KBM-7 (cell line): ENCODE results near the gene RETNLB.

Experiments
- DNase-seq: peaks from one replicate; pipeline ENCODE4 v3.0.0-alpha.2; 2015
- in situ Hi-C: fragments of 300-500 bp; cut with MboI; formaldehyde crosslinking; loops from 2 replicates; pipeline ENCODE4 v1.14.3; 2020; ENCODE audit warnings: low sequenced_read_pairs, low pct_unique_long_range_greater_than_20kb, mixed read lengths

The RETNLB gene

GRCh38 chr3:108757404-108757982 lies at the start of gene RETNLB:
Gene RETNLB, minus strand, starts transcription at chr3:108757410. Its CDS starts 225 bp downstream, at chr3:108757185.
- in situ Hi-C loops = no loop called here

GRCh38 chr3:108806316-108806715 lies 49.1 kb upstream of the RETNLB start:
- no peak for DNase-seq
- in situ Hi-C loops = no loop called here

More at GRCh38 chr3:108757404-108757982, at the start of gene RETNLB:
- peak; percentile 1 for DNase-seq

- in situ Hi-C loops = no loop called here
- no peak for DNase-seq
These were observed 47.8 kb upstream of the RETNLB start for GRCh38 chr3:108804966-108805365.

GRCh38 chr3:108804437-108804836 lies 47.2 kb upstream of the RETNLB start:
- in situ Hi-C loops = no loop called here
- no peak for DNase-seq

- in situ Hi-C loops = no loop called here
These were observed 34.3 kb upstream of the RETNLB start for GRCh38 chr3:108791473-108791872.

GRCh38 chr3:108780235-108780634 lies 23.0 kb upstream of the RETNLB start:
- DNase-seq = no peak
- in situ Hi-C loops = no loop called here

More at GRCh38 chr3:108791473-108791872, 34.3 kb upstream of the RETNLB start:
- DNase-seq = no peak

- DNase-seq = no peak
- in situ Hi-C loops = no loop called here
These were observed 22.3 kb upstream of the RETNLB start for GRCh38 chr3:108779496-108779895.

GRCh38 chr3:108775649-108776048 lies 18.4 kb upstream of the RETNLB start:
- in situ Hi-C loops = no loop called here
- no peak for DNase-seq

GRCh38 chr3:108767253-108767652 lies 10.0 kb upstream of the RETNLB start:
- in situ Hi-C loops = no loop called here
- no peak for DNase-seq

- in situ Hi-C loops = no loop called here
- DNase-seq = no peak
These were observed 1.5 kb downstream of the RETNLB start for GRCh38 chr3:108755686-108756085.

- no peak for DNase-seq
- in situ Hi-C loops = no loop called here
These were observed 12.4 kb downstream of the RETNLB start for GRCh38 chr3:108744762-108745161.

- no peak for DNase-seq
- in situ Hi-C loops = no loop called here
These were observed 14.3 kb downstream of the RETNLB start for GRCh38 chr3:108742929-108743328.

GRCh38 chr3:108736821-108737220 lies 20.4 kb downstream of the RETNLB start:
- in situ Hi-C loops = no loop called here
- no peak for DNase-seq

- DNase-seq = no peak
- in situ Hi-C loops = no loop called here
These were observed 28.3 kb downstream of the RETNLB start for GRCh38 chr3:108728934-108729333.

- in situ Hi-C loops = no loop called here
- no peak for DNase-seq
These were observed 29.1 kb downstream of the RETNLB start for GRCh38 chr3:108728105-108728504.

GRCh38 chr3:108724101-108724500 lies 33.1 kb downstream of the RETNLB start:
- peak; percentile 35 for DNase-seq
- in situ Hi-C loops = no loop called here

GRCh38 chr3:108722724-108723123 lies 34.5 kb downstream of the RETNLB start:
- in situ Hi-C loops = no loop called here

GRCh38 chr3:108719178-108719806 lies 37.9 kb downstream of the RETNLB start:
- DNase-seq = no peak
- in situ Hi-C loops = no loop called here

More at GRCh38 chr3:108722724-108723123, 34.5 kb downstream of the RETNLB start:
- no peak for DNase-seq

- in situ Hi-C loops = no loop called here
These were observed 38.8 kb downstream of the RETNLB start for GRCh38 chr3:108718454-108718853.

GRCh38 chr3:108713816-108714215 lies 43.4 kb downstream of the RETNLB start:
- no peak for DNase-seq
- in situ Hi-C loops = no loop called here

More at GRCh38 chr3:108718454-108718853, 38.8 kb downstream of the RETNLB start:
- DNase-seq = no peak

- in situ Hi-C loops = no loop called here
- no peak for DNase-seq
These were observed 44.1 kb downstream of the RETNLB start for GRCh38 chr3:108713009-108713516.
